ENCODE data around the gene DHRS1. TPM values are rescaled to one million over a fixed set of nuclear protein-coding genes. Genes with fewer than 3 reads are reported as not detected.
A peak's percentile ranks its signal among the peaks of the same experiment; 100 is the strongest.

DHRS1 gene
- total RNA-seq, 1 donor from 2014 or later = 26.5 TPM

- Mint-ChIP-seq H3K4me1 (ENCODE audit: low read depth, unreplicated experiment) (peaks cover 8% of the 10 kb centered on the region), H3K27ac (ENCODE audit: unreplicated experiment) (no peak within 1 kb of the TSS), H3K9me3 (ENCODE audit: unreplicated experiment) (peaks cover 2% of the 10 kb centered on the region), H3K36me3 (ENCODE audit: low read depth, unreplicated experiment) (peaks cover 17% of the 10 kb centered on the region), H3K27me3 (ENCODE audit: low read depth, unreplicated experiment) (peaks cover 6% of the 10 kb centered on the region), H3K4me3 (ENCODE audit: unreplicated experiment) (no peak within 1 kb of the TSS)
- no peak within 1 kb of the TSS for H3K9ac ChIP-seq (ENCODE audit: low read length)
- TF ChIP-seq CTCF (IDR thresholded peaks at IDR 0.05; ENCODE audit: insufficient read depth, low read depth, low read length) (no peak), EZH2 (IDR thresholded peaks at IDR 0.05; ENCODE audit: insufficient read depth, low read length) (no peak)
- peaks cover 16% of the 10 kb centered on the region for H3K4me1 ChIP-seq (ENCODE audit: insufficient read depth, low read length)
- DNase-seq (ENCODE audit: low read depth) (peak; percentile 72), FAIRE-seq (no peak)
- H3K36me3 ChIP-seq (ENCODE audit: insufficient read depth, low read length) = peaks cover 8% of the 10 kb centered on the region
- H3K4me3 ChIP-seq (ENCODE audit: insufficient read depth, low read depth, low read length) = no peak within 1 kb of the TSS
- peak within 1 kb of the TSS; percentile 44 for H2AFZ ChIP-seq (ENCODE audit: low read depth, low read length)
- peaks cover 48% of the 10 kb centered on the region for H4K20me1 ChIP-seq (ENCODE audit: insufficient read depth, low read length)
- H3K79me2 ChIP-seq (ENCODE audit: insufficient read depth, low read length) = no peaks in the 10 kb centered on the region
- H3K27ac ChIP-seq (ENCODE audit: low read depth, low read length) = no peak within 1 kb of the TSS
- H3K9me3 ChIP-seq (ENCODE audit: insufficient read depth, low read depth, low read length) = no peaks in the 10 kb centered on the region
- H3K27me3 ChIP-seq (ENCODE audit: insufficient read depth, low read length) = peaks cover 12% of the 10 kb centered on the region
- peak within 1 kb of the TSS; percentile 78 for H3K4me2 ChIP-seq (ENCODE audit: low read length)
Measured at GRCh38 chr14:24310646-24311604, 11.3 kb upstream of the DHRS1 start, which contains the start of gene LTB4R. Gene LTB4R (plus strand): TSS chr14:24311502. CDS start chr14:24315652, 4,150 bp downstream.

GRCh38 chr14:24310265-24310645 is 10.7 kb upstream of the DHRS1 start:
- H4K20me1 ChIP-seq (ENCODE audit: insufficient read depth, low read length) = peaks cover 48% of the 10 kb centered on the region
- Mint-ChIP-seq H3K4me3 (ENCODE audit: unreplicated experiment) (no peak overlapping the region), H3K4me1 (ENCODE audit: low read depth, unreplicated experiment) (peaks cover 8% of the 10 kb centered on the region), H3K36me3 (ENCODE audit: low read depth, unreplicated experiment) (peaks cover 23% of the 10 kb centered on the region), H3K27ac (ENCODE audit: unreplicated experiment) (peak overlapping the region; percentile 66), H3K9me3 (ENCODE audit: unreplicated experiment) (peaks cover 2% of the 10 kb centered on the region), H3K27me3 (ENCODE audit: low read depth, unreplicated experiment) (peaks cover 6% of the 10 kb centered on the region)
- peaks cover 6% of the 10 kb centered on the region for H3K27me3 ChIP-seq (ENCODE audit: insufficient read depth, low read length)
- peaks cover 16% of the 10 kb centered on the region for H3K4me1 ChIP-seq (ENCODE audit: insufficient read depth, low read length)
- DNase-seq (ENCODE audit: low read depth) (no peak), FAIRE-seq (no peak)
- peaks cover 14% of the 10 kb centered on the region for H3K36me3 ChIP-seq (ENCODE audit: insufficient read depth, low read length)
- H3K9me3 ChIP-seq (ENCODE audit: insufficient read depth, low read depth, low read length) = no peaks in the 10 kb centered on the region
- peak overlapping the region; percentile 78 for H3K4me2 ChIP-seq (ENCODE audit: low read length)
- TF ChIP-seq CTCF (IDR thresholded peaks at IDR 0.05; ENCODE audit: insufficient read depth, low read depth, low read length) = no peak
- no peak for TF ChIP-seq EZH2 (IDR thresholded peaks at IDR 0.05; ENCODE audit: insufficient read depth, low read length)
- H3K9ac ChIP-seq (ENCODE audit: low read length) = no peak overlapping the region
- H2AFZ ChIP-seq (ENCODE audit: low read depth, low read length) = peak overlapping the region; percentile 44
- no peaks in the 10 kb centered on the region for H3K79me2 ChIP-seq (ENCODE audit: insufficient read depth, low read length)
- no peak overlapping the region for H3K4me3 ChIP-seq (ENCODE audit: insufficient read depth, low read depth, low read length)
- no peak overlapping the region for H3K27ac ChIP-seq (ENCODE audit: low read depth, low read length)

Data from astrocyte (in vitro differentiated cells and primary cell).